ENCODE results near the gene CUL9. TPM values are rescaled to one million over a fixed set of nuclear protein-coding genes. Genes with fewer than 3 reads are reported as not detected.
"Not testable (repeated sequence)": the region's sequence is repeated elsewhere in the genome, so short reads cannot be mapped to it uniquely, and the experiment has no call there.

Gene CUL9
- total RNA-seq = 41.8 TPM
- long read RNA-seq, full-length matches to known transcripts = 1 of 24 reads
- long read RNA-seq, partial matches to known transcripts = 21 of 24 reads
- long read RNA-seq, other reads (novel, unspliced or antisense) = 2 of 24 reads

DNA sequence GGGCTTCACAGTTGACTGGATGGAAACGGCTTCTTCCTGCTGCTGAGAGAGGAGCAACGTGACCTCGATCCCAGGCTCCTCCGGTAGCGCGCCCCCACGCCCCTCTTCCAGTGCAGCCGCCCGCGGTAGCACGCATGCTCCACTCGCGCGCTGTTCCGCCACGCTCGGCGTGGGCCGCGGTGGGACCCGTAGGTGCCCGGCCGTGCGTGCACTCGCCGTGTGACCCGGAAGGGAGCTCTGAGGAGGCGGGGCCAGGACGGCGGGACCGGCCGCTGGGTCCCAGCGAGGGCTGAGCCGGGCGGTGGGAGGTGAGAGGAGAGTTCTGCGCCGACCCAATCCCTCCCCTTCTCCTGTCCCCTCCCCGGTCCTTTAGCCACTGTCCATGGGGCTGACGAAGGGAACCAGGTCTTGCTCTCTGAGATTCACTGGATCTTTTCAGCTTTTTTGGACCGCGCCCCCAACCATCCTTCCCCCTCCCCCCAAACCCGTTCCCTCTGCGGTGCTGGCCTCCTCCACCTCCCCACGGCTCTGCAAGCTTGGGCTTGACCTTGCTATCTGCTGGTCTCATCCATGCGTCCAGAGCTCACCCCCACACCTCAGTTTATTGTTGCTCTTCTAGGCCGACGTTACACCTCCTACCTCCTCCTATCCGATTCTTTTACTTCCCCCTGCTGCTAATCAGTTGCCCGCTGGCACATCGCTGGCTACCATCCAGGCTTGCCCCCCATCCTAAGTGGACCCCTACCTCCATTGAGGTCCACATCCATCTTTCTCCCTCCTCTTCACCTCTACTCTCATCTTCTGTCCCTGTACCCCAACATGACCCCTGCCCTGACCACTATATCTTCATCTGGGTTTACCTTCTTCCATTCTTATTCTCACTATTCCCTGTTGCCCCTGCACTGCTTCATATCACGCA is at the start of gene CUL9:
Gene CUL9, plus strand, starts transcription at position 255 of the 919 bp plus-strand sequence. CDS start 2,115 bp downstream, outside the sequence.
- H3K36me3 ChIP-seq = peaks cover 55% of the 10 kb centered on the region
- ATAC-seq (peak; percentile 98 to 99), DNase-seq (peak; percentile 93)
- H3K4me1 ChIP-seq = peaks cover 29% of the 10 kb centered on the region
- TF ChIP-seq, protein P1, sequence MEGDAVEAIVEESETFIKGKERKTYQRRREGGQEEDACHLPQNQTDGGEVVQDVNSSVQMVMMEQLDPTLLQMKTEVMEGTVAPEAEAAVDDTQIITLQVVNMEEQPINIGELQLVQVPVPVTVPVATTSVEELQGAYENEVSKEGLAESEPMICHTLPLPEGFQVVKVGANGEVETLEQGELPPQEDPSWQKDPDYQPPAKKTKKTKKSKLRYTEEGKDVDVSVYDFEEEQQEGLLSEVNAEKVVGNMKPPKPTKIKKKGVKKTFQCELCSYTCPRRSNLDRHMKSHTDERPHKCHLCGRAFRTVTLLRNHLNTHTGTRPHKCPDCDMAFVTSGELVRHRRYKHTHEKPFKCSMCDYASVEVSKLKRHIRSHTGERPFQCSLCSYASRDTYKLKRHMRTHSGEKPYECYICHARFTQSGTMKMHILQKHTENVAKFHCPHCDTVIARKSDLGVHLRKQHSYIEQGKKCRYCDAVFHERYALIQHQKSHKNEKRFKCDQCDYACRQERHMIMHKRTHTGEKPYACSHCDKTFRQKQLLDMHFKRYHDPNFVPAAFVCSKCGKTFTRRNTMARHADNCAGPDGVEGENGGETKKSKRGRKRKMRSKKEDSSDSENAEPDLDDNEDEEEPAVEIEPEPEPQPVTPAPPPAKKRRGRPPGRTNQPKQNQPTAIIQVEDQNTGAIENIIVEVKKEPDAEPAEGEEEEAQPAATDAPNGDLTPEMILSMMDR (IDR thresholded peaks at IDR 0.05) = no peak
- H3K27me3 ChIP-seq (ENCODE audit: low read depth) = no peaks in the 10 kb centered on the region
- peak within 1 kb of the TSS; percentile 76 for H3K4me3 ChIP-seq
- H3K9me3 ChIP-seq = no peaks in the 10 kb centered on the region
- intact Hi-C loops (cut with DNase I) = no loop called here
- peak within 1 kb of the TSS; percentile 66 for H3K27ac ChIP-seq

GRCh38 chr6:43138267-43138666 is 43.7 kb upstream of the CUL9 start:
- intact Hi-C loops (cut with DNase I) = loop anchor here (10.0 kb wide), 1 partner anchor 233 kb away; no protein-coding TSS in a partner anchor
- Histone ChIP-seq H3K9me3 (no peaks in the 10 kb centered on the region), H3K4me1 (peaks cover 3% of the 10 kb centered on the region), H3K27ac (no peak overlapping the region), H3K27me3 (ENCODE audit: low read depth) (no peaks in the 10 kb centered on the region), H3K36me3 (peaks cover 8% of the 10 kb centered on the region), H3K4me3 (no peak overlapping the region)
- DNase-seq (no peak), ATAC-seq (no peak)
- TF ChIP-seq, protein P1 (IDR thresholded peaks at IDR 0.05) = no peak

GRCh38 chr6:43139973-43140372 is 42.0 kb upstream of the CUL9 start:
- H3K36me3 ChIP-seq; ATAC-seq; H3K4me3 ChIP-seq; H3K9me3 ChIP-seq; DNase-seq; H3K27ac ChIP-seq; H3K27me3 ChIP-seq (ENCODE audit: low read depth): not testable (repeated sequence)
- peaks cover 11% of the 10 kb centered on the region for H3K4me1 ChIP-seq
- intact Hi-C loops (cut with DNase I) = loop anchor here (10.0 kb wide), 1 partner anchor 235 kb away; no protein-coding TSS in a partner anchor

- Histone ChIP-seq H3K9me3 (no peaks in the 10 kb centered on the region), H3K27ac (no peak overlapping the region), H3K4me1 (peaks cover 11% of the 10 kb centered on the region), H3K36me3 (peaks cover 12% of the 10 kb centered on the region), H3K27me3 (ENCODE audit: low read depth) (no peaks in the 10 kb centered on the region), H3K4me3 (no peak overlapping the region)
- TF ChIP-seq, protein P1 (IDR thresholded peaks at IDR 0.05) = no peak
- no peak for DNase-seq
- intact Hi-C loops (cut with DNase I) = no loop called here
- ATAC-seq = no peak
These were observed 40.4 kb upstream of the CUL9 start for GRCh38 chr6:43141644-43142043.

GRCh38 chr6:43142101-43142500 is 39.9 kb upstream of the CUL9 start:
- DNase-seq = no peak
- TF ChIP-seq, protein P1 (IDR thresholded peaks at IDR 0.05) = no peak
- peaks cover 13% of the 10 kb centered on the region for H3K36me3 ChIP-seq
- peaks cover 11% of the 10 kb centered on the region for H3K4me1 ChIP-seq
- H3K27ac ChIP-seq = no peak overlapping the region
- H3K4me3 ChIP-seq = no peak overlapping the region
- no peaks in the 10 kb centered on the region for H3K27me3 ChIP-seq (ENCODE audit: low read depth)
- intact Hi-C loops (cut with DNase I) = no loop called here
- no peaks in the 10 kb centered on the region for H3K9me3 ChIP-seq
- no peak for ATAC-seq
